NOMO-1 treated with DMSO at 0.1 percent for 48 hours (cell line): ENCODE results near the gene C3orf18.
"Not testable (repeated sequence)": the region's sequence is repeated elsewhere in the genome, so short reads cannot be mapped to it uniquely, and the experiment has no call there.

Source experiments
- DNase-seq: peaks from one replicate; lab custom pipeline; 2025; ENCODE audit not compliant: unreplicated experiment; lab: John Stamatoyannopoulos, UW

C3orf18 gene

GRCh38 chr3:50525191-50525910, 42.2 kb downstream of the C3orf18 start:
- no peak for DNase-seq

- no peak for DNase-seq
Observed at GRCh38 chr3:50524746-50525145, 42.8 kb downstream of the C3orf18 start.

GRCh38 chr3:50523279-50523811, 44.2 kb downstream of the C3orf18 start:
- DNase-seq = no peak

- DNase-seq = no peak
Observed at GRCh38 chr3:50521572-50521971, 46.0 kb downstream of the C3orf18 start.

- no peak for DNase-seq
Observed at GRCh38 chr3:50520849-50521248, 46.7 kb downstream of the C3orf18 start.

- DNase-seq = peak; percentile 46
Observed at GRCh38 chr3:50519471-50520089, 48.0 kb downstream of the C3orf18 start.

- DNase-seq = no peak
Observed at GRCh38 chr3:50518436-50518835, 49.1 kb downstream of the C3orf18 start.

GRCh38 chr3:50517721-50518206, 49.8 kb downstream of the C3orf18 start:
- DNase-seq = no peak

GRCh38 chr3:50516440-50516871, 51.1 kb downstream of the C3orf18 start:
- DNase-seq = no peak

- peak; percentile 77 for DNase-seq
Observed at GRCh38 chr3:50515565-50516439, 51.7 kb downstream of the C3orf18 start.

- not testable (repeated sequence) for DNase-seq
Observed at GRCh38 chr3:50512908-50513307, 54.6 kb downstream of the C3orf18 start.

GRCh38 chr3:50512131-50512530, 55.4 kb downstream of the C3orf18 start:
- no peak for DNase-seq

- DNase-seq = no peak
Observed at GRCh38 chr3:50510325-50510724, 57.2 kb downstream of the C3orf18 start.

- no peak for DNase-seq
Observed at GRCh38 chr3:50509715-50510114, 57.8 kb downstream of the C3orf18 start.

- no peak for DNase-seq
Observed at GRCh38 chr3:50508821-50509220, 58.7 kb downstream of the C3orf18 start.
